Smooth muscle cell (in vitro differentiated cells): ENCODE results near the gene CCR6. TPM values are rescaled to one million over a fixed set of nuclear protein-coding genes. Genes with fewer than 3 reads are reported as not detected.

ENCODE experiments used
- DNase-seq: peaks from one replicate; lab custom pipeline; 2025; ENCODE audit not compliant: unreplicated experiment; lab: John Stamatoyannopoulos, UW
- H2AFZ ChIP-seq: fragments of 200-600 bp; sonication (generic); 2 replicates; pipeline ENCODE4 v1.6.0; 2016; ENCODE audit warnings: antibody characterized with exemption, low read depth, mild to moderate bottlenecking
- H3F3A ChIP-seq: fragments of 200-600 bp; sonication (generic); 2 replicates; pipeline ENCODE4 v1.6.0; 2017; ENCODE audit warnings: antibody characterized with exemption, low read depth
- H3K27ac ChIP-seq: fragments of 200-600 bp; sonication (generic); 2 replicates; pipeline ENCODE4 v1.5.1; 2016; ENCODE audit warnings: low read depth, mild to moderate bottlenecking
- H3K27me3 ChIP-seq: fragments of 200-600 bp; sonication (generic); 2 replicates; pipeline ENCODE4 v1.6.1; 2016; ENCODE audit warnings: low read depth, mild to moderate bottlenecking
- H3K36me3 ChIP-seq: fragments of 200-600 bp; sonication (generic); 2 replicates; pipeline ENCODE4 v1.5.1; 2016; ENCODE audit warnings: low read depth
- H3K4me1 ChIP-seq: fragments of 200-600 bp; sonication (generic); 2 replicates; pipeline ENCODE4 v1.5.1; 2016; ENCODE audit warnings: low read depth
- H3K4me2 ChIP-seq: fragments of 200-600 bp; sonication (generic); 2 replicates; pipeline ENCODE4 v1.6.0; 2016; ENCODE audit warnings: mild to moderate bottlenecking
- H3K4me3 ChIP-seq: fragments of 200-600 bp; sonication (generic); 2 replicates; pipeline ENCODE4 v1.5.1; 2016; ENCODE audit warnings: mild to moderate bottlenecking
- H3K79me2 ChIP-seq: fragments of 200-600 bp; sonication (generic); 2 replicates; pipeline ENCODE4 v1.6.0; 2016; ENCODE audit warnings: low read depth, mild to moderate bottlenecking
- H3K9ac ChIP-seq: fragments of 200-600 bp; sonication (generic); 2 replicates; pipeline ENCODE4 v1.6.0; 2016; ENCODE audit warnings: low read depth
- H3K9me3 ChIP-seq: fragments of 200-600 bp; sonication (generic); replicated peaks from 2 replicates; pipeline ENCODE4 v1.5.1; 2016; ENCODE audit warnings: low read depth
- H4K20me1 ChIP-seq: fragments of 200-600 bp; sonication (generic); 2 replicates; pipeline ENCODE4 v1.6.0; 2016; ENCODE audit warnings: low read depth
- CTCF ChIP-seq: fragments of 200-600 bp; sonication (generic); IDR thresholded peaks from 2 replicates; pipeline ENCODE4 v1.5.1; 2017; ENCODE audit warnings: borderline replicate concordance, mild to moderate bottlenecking, antibody characterized with exemption; ENCODE audit not compliant: insufficient read depth, poor library complexity, severe bottlenecking
- WGBS: methylation state at CpG from one replicate; pipeline ENCODE4 v1.1.7; 2016; ENCODE audit warnings: low lambda C conversion rate; 5-methylcytosine and 5-hydroxymethylcytosine counted together
- polyA plus RNA-seq: library from polyadenylated mRNA; unstranded; fragments of >200 nt; fragmentation: Nextera tagmentation; extraction: Ambion mirVana; gene quantifications from 2 replicates; pipeline ENCODE4 v1.2.1, GENCODE V29; 2016
- total RNA-seq: library from RNA; depleted of rRNA; stranded (reverse); fragments of >200 nt; gene quantifications from 2 replicates; pipeline ENCODE4 v1.2.3, GENCODE V29; 2014

The CCR6 gene
- total and polyA plus RNA-seq, 2 experiments from 2014 or later, result not detected

GRCh38 chr6:167111597-167111996, 11.3 kb upstream of the CCR6 start:
- no peak overlapping the region for H3K27ac ChIP-seq
- H3K36me3 ChIP-seq, result no peaks in the 10 kb centered on the region
- H3K4me1 ChIP-seq, result peaks cover 6% of the 10 kb centered on the region
- H3F3A ChIP-seq, result no peaks in the 10 kb centered on the region
- no peak overlapping the region for H3K9ac ChIP-seq
- no peak overlapping the region for H2AFZ ChIP-seq
- H3K9me3 ChIP-seq, result no peaks in the 10 kb centered on the region
- WGBS, result 84% methylated on average over 3 of the region's 3 CpGs
- no peak overlapping the region for H3K4me3 ChIP-seq
- peaks cover 7% of the 10 kb centered on the region for H3K27me3 ChIP-seq
- no peak overlapping the region for H3K4me2 ChIP-seq
- no peak for TF ChIP-seq CTCF
- H4K20me1 ChIP-seq, result no peaks in the 10 kb centered on the region
- no peaks in the 10 kb centered on the region for H3K79me2 ChIP-seq
- DNase-seq, result no peak

GRCh38 chr6:167112421-167112820, 10.5 kb upstream of the CCR6 start:
- no peaks in the 10 kb centered on the region for H3K9me3 ChIP-seq
- no peak overlapping the region for H2AFZ ChIP-seq
- no peak for TF ChIP-seq CTCF
- no peak overlapping the region for H3K27ac ChIP-seq
- H3K4me3 ChIP-seq, result no peak overlapping the region
- no peak overlapping the region for H3K9ac ChIP-seq
- H3F3A ChIP-seq, result no peaks in the 10 kb centered on the region
- DNase-seq, result no peak
- no peaks in the 10 kb centered on the region for H3K36me3 ChIP-seq
- peaks cover 7% of the 10 kb centered on the region for H3K27me3 ChIP-seq
- H4K20me1 ChIP-seq, result no peaks in the 10 kb centered on the region
- H3K4me1 ChIP-seq, result peaks cover 6% of the 10 kb centered on the region
- H3K4me2 ChIP-seq, result no peak overlapping the region
- no peaks in the 10 kb centered on the region for H3K79me2 ChIP-seq
- WGBS, result 94% methylated on average over 8 of the region's 8 CpGs

- DNase-seq, result no peak
- H3K9me3 ChIP-seq, result no peaks in the 10 kb centered on the region
- H3K27ac ChIP-seq, result no peak overlapping the region
- no peak overlapping the region for H3K9ac ChIP-seq
- H3K4me1 ChIP-seq, result peaks cover 6% of the 10 kb centered on the region
- H3K4me2 ChIP-seq, result no peak overlapping the region
- H3K4me3 ChIP-seq, result no peak overlapping the region
- H4K20me1 ChIP-seq, result no peaks in the 10 kb centered on the region
- H3K79me2 ChIP-seq, result no peaks in the 10 kb centered on the region
- no peak overlapping the region for H2AFZ ChIP-seq
- no peaks in the 10 kb centered on the region for H3F3A ChIP-seq
- H3K27me3 ChIP-seq, result peaks cover 7% of the 10 kb centered on the region
- H3K36me3 ChIP-seq, result no peaks in the 10 kb centered on the region
- 88% methylated on average over 8 of the region's 8 CpGs for WGBS
- TF ChIP-seq CTCF, result no peak
Measured at GRCh38 chr6:167113047-167113754, 9.7 kb upstream of the CCR6 start.
